WTC11 (cell line): ENCODE measurements around the gene STH. TPM values are rescaled to one million over a fixed set of nuclear protein-coding genes. Genes with fewer than 3 reads are reported as not detected.

Experiments used
- ATAC-seq: fragments of 200-7000 bp; cut with Tn5 transposase; 2 replicates; pipeline ENCODE4 v1.10.0; 2021; ENCODE audit warnings: mild to moderate bottlenecking, moderate library complexity
- CTCF ChIA-PET: fragments of 300-600 bp; sonication (Branson Sonifier 250); formaldehyde crosslinking; loops from one replicate; lab custom pipeline; 2021; ENCODE audit warnings: antibody characterized with exemption; lab: Charles Lee
- POLR2A ChIA-PET: fragments of 350-600 bp; sonication (Branson Sonifier 250); formaldehyde crosslinking; loops from one replicate; lab custom pipeline; 2021; ENCODE audit warnings: antibody characterized with exemption; lab: Charles Lee
- DNase-seq: peaks from one replicate; pipeline ENCODE4 v3.0.0; 2021; ENCODE audit warnings: low spot score
- H3K27ac Mint-ChIP-seq: 2 replicates; pipeline ENCODE4 v1.8.0; 2021; ENCODE audit warnings: mixed read lengths
- H3K27me3 Mint-ChIP-seq: 2 replicates; pipeline ENCODE4 v1.8.0; 2021; ENCODE audit warnings: low read depth, mild to moderate bottlenecking, moderate library complexity, mixed read lengths
- H3K36me3 Mint-ChIP-seq: 2 replicates; pipeline ENCODE4 v1.8.0; 2021; ENCODE audit warnings: mixed read lengths
- H3K4me1 Mint-ChIP-seq: 2 replicates; pipeline ENCODE4 v1.8.0; 2022; ENCODE audit warnings: mixed read lengths
- H3K4me3 Mint-ChIP-seq: 2 replicates; pipeline ENCODE4 v1.8.0; 2021; ENCODE audit warnings: mild to moderate bottlenecking, moderate library complexity, mixed read lengths
- H3K9me3 Mint-ChIP-seq: 2 replicates; pipeline ENCODE4 v1.8.0; 2021; ENCODE audit warnings: mixed read lengths
- ATF6 ChIP-seq: sonication (generic); formaldehyde crosslinking; IDR thresholded peaks from 2 replicates; pipeline ENCODE4 v1.8.1; 2023; ENCODE audit warnings: mild to moderate bottlenecking, missing genetic modification reagents
- CREB1 ChIP-seq: sonication (generic); formaldehyde crosslinking; IDR thresholded peaks from 2 replicates; pipeline ENCODE4 v1.8.0; 2023; ENCODE audit warnings: mild to moderate bottlenecking, missing genetic modification reagents
- EMX1 ChIP-seq: fragments of 250-450 bp; sonication (Bioruptor Pico); IDR thresholded peaks from 2 replicates; pipeline ENCODE4 v1.8.0; 2021; ENCODE audit warnings: mild to moderate bottlenecking
- ETV6 ChIP-seq: sonication (generic); formaldehyde crosslinking; IDR thresholded peaks from 2 replicates; pipeline ENCODE4 v1.8.1; 2022; ENCODE audit warnings: mild to moderate bottlenecking, missing genetic modification reagents
- FOXP1 ChIP-seq: sonication (generic); formaldehyde crosslinking; IDR thresholded peaks from 2 replicates; pipeline ENCODE4 v1.8.0; 2022; ENCODE audit warnings: missing genetic modification reagents, mild to moderate bottlenecking, moderate library complexity, borderline replicate concordance
- HMGA2 ChIP-seq: fragments of 250-450 bp; sonication (Bioruptor Pico); IDR thresholded peaks from 2 replicates; pipeline ENCODE4 v1.4.0; 2021; ENCODE audit warnings: mild to moderate bottlenecking, moderate library complexity
- MXD4 ChIP-seq: fragments of 250-450 bp; sonication (Bioruptor Pico); IDR thresholded peaks from 2 replicates; pipeline ENCODE4 v1.8.0; 2021; ENCODE audit warnings: mild to moderate bottlenecking, moderate library complexity, borderline replicate concordance
- NFE2L1 ChIP-seq: sonication (generic); formaldehyde crosslinking; IDR thresholded peaks from 2 replicates; pipeline ENCODE4 v1.8.1; 2023; ENCODE audit warnings: missing genetic modification reagents
- NFYB ChIP-seq: sonication (generic); formaldehyde crosslinking; conservative IDR thresholded peaks from 2 replicates; pipeline ENCODE4 v1.8.0; 2022; ENCODE audit warnings: low read depth, missing genetic modification reagents
- OVOL2 ChIP-seq: fragments of 250-450 bp; sonication (Bioruptor Pico); IDR thresholded peaks from 2 replicates; pipeline ENCODE4 v1.9.0; 2021; ENCODE audit warnings: mild to moderate bottlenecking, borderline replicate concordance
- SMAD3 ChIP-seq: sonication (generic); formaldehyde crosslinking; IDR thresholded peaks from 2 replicates; pipeline ENCODE4 v1.8.0; 2022; ENCODE audit warnings: missing genetic modification reagents, mild to moderate bottlenecking, borderline replicate concordance
- SOX15 ChIP-seq: fragments of 250-450 bp; sonication (Bioruptor Pico); IDR thresholded peaks from 2 replicates; pipeline ENCODE4 v1.9.0; 2021; ENCODE audit warnings: mild to moderate bottlenecking
- TCF7 ChIP-seq: sonication (generic); formaldehyde crosslinking; IDR thresholded peaks from 2 replicates; pipeline ENCODE4 v1.8.0; 2022; ENCODE audit warnings: mild to moderate bottlenecking, low read depth, missing genetic modification reagents, moderate library complexity
- TP53 ChIP-seq: sonication (generic); formaldehyde crosslinking; IDR thresholded peaks from 2 replicates; pipeline ENCODE4 v1.8.1; 2023; ENCODE audit warnings: mild to moderate bottlenecking, missing genetic modification reagents
- ZMAT4 ChIP-seq: fragments of 250-450 bp; sonication (Bioruptor Pico); IDR thresholded peaks from 2 replicates; pipeline ENCODE4 v1.9.0; 2021; ENCODE audit warnings: mild to moderate bottlenecking
- ZNF219 ChIP-seq: sonication (generic); formaldehyde crosslinking; IDR thresholded peaks from 2 replicates; pipeline ENCODE4 v1.8.0; 2023; ENCODE audit warnings: missing genetic modification reagents, mild to moderate bottlenecking, borderline replicate concordance
- ZNF232 ChIP-seq: sonication (generic); formaldehyde crosslinking; IDR thresholded peaks from 2 replicates; pipeline ENCODE4 v1.8.0; 2022; ENCODE audit warnings: mild to moderate bottlenecking, missing genetic modification reagents
- ZNF317 ChIP-seq: sonication (generic); formaldehyde crosslinking; IDR thresholded peaks from 2 replicates; pipeline ENCODE4 v1.8.1; 2023; ENCODE audit warnings: low read depth, mild to moderate bottlenecking, moderate library complexity, missing genetic modification reagents, borderline replicate concordance
- ZNF416 ChIP-seq: fragments of 250-450 bp; sonication (Bioruptor Pico); IDR thresholded peaks from 2 replicates; pipeline ENCODE4 v1.9.0; 2021; ENCODE audit warnings: mild to moderate bottlenecking, inconsistent platforms
- ZNF423 ChIP-seq: fragments of 250-450 bp; sonication (Bioruptor Pico); IDR thresholded peaks from 2 replicates; pipeline ENCODE4 v2.1.2; 2022; ENCODE audit warnings: mild to moderate bottlenecking, moderate library complexity
- total RNA-seq: library from RNA; stranded (reverse); gene quantifications from 3 replicates; pipeline ENCODE4 v1.2.3, GENCODE V29; 2021
- TF ChIP-seq, protein P1 (sequence below): fragments of 250-450 bp; sonication (Bioruptor Pico); IDR thresholded peaks from 2 replicates; pipeline ENCODE4 v2.1.2; 2022; ENCODE audit warnings: mild to moderate bottlenecking, moderate library complexity
- TF ChIP-seq, protein P2 (sequence below): sonication (generic); formaldehyde crosslinking; IDR thresholded peaks from 2 replicates; pipeline ENCODE4 v1.8.1; 2022; ENCODE audit warnings: low read depth, missing genetic modification reagents, borderline replicate concordance
- TF ChIP-seq, protein P3 (sequence below): sonication (generic); formaldehyde crosslinking; conservative IDR thresholded peaks from 2 replicates; pipeline ENCODE4 v1.8.1; 2022; ENCODE audit warnings: mild to moderate bottlenecking, missing genetic modification reagents
- TF ChIP-seq, protein P4 (sequence below): sonication (generic); formaldehyde crosslinking; IDR thresholded peaks from 2 replicates; pipeline ENCODE4 v1.8.0; 2022; ENCODE audit warnings: missing genetic modification reagents
- TF ChIP-seq, protein P5 (sequence below): fragments of 200-600 bp; IDR thresholded peaks from 2 replicates; pipeline ENCODE4 v1.8.0; 2022; ENCODE audit warnings: antibody characterized with exemption

STH gene
- total RNA-seq, 1 experiment from 2014 or later, result not detected

DNA sequence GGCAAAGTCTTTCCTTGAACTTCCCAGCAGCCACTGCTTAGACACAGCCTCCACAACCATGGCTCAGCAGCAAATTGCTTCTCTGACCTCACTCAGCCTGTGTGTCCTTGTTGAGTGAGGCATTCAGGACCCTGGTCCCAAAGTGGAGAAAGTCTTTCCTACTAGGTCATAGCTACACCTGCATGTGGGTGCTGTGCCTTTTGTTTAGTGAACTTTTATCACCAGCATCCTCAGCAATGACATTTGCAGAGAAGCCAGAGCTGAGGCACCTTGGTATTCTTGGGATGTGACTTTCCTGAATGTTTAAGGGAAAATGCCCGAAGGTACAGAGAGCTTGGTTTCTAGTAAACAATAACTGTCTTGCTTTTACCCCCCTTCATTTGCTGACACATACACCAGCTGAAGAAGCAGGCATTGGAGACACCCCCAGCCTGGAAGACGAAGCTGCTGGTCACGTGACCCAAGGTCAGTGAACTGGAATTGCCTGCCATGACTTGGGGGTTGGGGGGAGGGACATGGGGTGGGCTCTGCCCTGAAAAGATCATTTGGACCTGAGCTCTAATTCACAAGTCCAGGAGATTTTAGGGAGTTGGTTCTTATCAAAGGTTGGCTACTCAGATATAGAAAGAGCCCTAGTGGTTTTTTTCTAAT, 20.9 kb upstream of the STH start:
- TF ChIP-seq ZNF219, result no peak
- no peak for TF ChIP-seq MXD4 (CRISPR knock-in tag)
- TF ChIP-seq NFYB, result no peak
- TF ChIP-seq ZNF317, result no peak
- TF ChIP-seq EMX1 (CRISPR knock-in tag), result no peak
- TF ChIP-seq, protein P1, sequence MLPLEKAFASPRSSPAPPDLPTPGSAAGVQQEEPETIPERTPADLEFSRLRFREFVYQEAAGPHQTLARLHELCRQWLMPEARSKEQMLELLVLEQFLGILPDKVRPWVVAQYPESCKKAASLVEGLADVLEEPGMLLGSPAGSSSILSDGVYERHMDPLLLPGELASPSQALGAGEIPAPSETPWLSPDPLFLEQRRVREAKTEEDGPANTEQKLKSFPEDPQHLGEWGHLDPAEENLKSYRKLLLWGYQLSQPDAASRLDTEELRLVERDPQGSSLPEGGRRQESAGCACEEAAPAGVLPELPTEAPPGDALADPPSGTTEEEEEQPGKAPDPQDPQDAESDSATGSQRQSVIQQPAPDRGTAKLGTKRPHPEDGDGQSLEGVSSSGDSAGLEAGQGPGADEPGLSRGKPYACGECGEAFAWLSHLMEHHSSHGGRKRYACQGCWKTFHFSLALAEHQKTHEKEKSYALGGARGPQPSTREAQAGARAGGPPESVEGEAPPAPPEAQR (CRISPR knock-in tag), result no peak
- TF ChIP-seq HMGA2, result no peak
- no peak for TF ChIP-seq OVOL2 (CRISPR knock-in tag)
- TF ChIP-seq TP53, result no peak
- TF ChIP-seq ZNF232 (CRISPR knock-in tag), result no peak
- TF ChIP-seq ATF6 (CRISPR knock-in tag), result no peak
- no peak for TF ChIP-seq ZNF416 (CRISPR knock-in tag)
- TF ChIP-seq ETV6 (CRISPR knock-in tag), result no peak
- no peak for TF ChIP-seq SMAD3 (CRISPR knock-in tag)
- TF ChIP-seq, protein P2, sequence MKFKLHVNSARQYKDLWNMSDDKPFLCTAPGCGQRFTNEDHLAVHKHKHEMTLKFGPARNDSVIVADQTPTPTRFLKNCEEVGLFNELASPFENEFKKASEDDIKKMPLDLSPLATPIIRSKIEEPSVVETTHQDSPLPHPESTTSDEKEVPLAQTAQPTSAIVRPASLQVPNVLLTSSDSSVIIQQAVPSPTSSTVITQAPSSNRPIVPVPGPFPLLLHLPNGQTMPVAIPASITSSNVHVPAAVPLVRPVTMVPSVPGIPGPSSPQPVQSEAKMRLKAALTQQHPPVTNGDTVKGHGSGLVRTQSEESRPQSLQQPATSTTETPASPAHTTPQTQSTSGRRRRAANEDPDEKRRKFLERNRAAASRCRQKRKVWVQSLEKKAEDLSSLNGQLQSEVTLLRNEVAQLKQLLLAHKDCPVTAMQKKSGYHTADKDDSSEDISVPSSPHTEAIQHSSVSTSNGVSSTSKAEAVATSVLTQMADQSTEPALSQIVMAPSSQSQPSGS (CRISPR knock-in tag), result no peak
- no peak for TF ChIP-seq NFE2L1 (CRISPR knock-in tag)
- no peak for TF ChIP-seq FOXP1 (CRISPR knock-in tag)
- TF ChIP-seq, all 79 proteins: peak for 0
- Mint-ChIP-seq H3K4me3 (no peak overlapping the region), H3K27me3 (no peaks in the 10 kb centered on the region), H3K4me1 (no peaks in the 10 kb centered on the region), H3K9me3 (no peaks in the 10 kb centered on the region), H3K36me3 (no peaks in the 10 kb centered on the region), H3K27ac (no peak overlapping the region)
- DNase-seq, result no peak
- POLR2A ChIA-PET, result no interaction called here
- ATAC-seq, result no peak
- CTCF ChIA-PET, result no interaction called here

- CTCF ChIA-PET, result interaction anchor here (0.8 to 2.1 kb wide), 2 partner anchors 8 to 11 kb away, joined by 3 to 14 read pairs; no protein-coding TSS in a partner anchor
- no peak for ATAC-seq
- no peaks in the 10 kb centered on the region for H3K9me3 Mint-ChIP-seq
- no peak for DNase-seq
- no peaks in the 10 kb centered on the region for H3K27me3 Mint-ChIP-seq
- H3K4me1 Mint-ChIP-seq, result 0 out of 2 replicates have a peak, but pooled peaks cover 2% of the 10 kb centered on the region
- no peak overlapping the region for H3K4me3 Mint-ChIP-seq
- no peaks in the 10 kb centered on the region for H3K36me3 Mint-ChIP-seq
- POLR2A ChIA-PET, result no interaction called here
- H3K27ac Mint-ChIP-seq, result no peak overlapping the region
- no peak for TF ChIP-seq CREB1
- TF ChIP-seq SOX15 (CRISPR knock-in tag), result no peak
- TF ChIP-seq, protein P3, sequence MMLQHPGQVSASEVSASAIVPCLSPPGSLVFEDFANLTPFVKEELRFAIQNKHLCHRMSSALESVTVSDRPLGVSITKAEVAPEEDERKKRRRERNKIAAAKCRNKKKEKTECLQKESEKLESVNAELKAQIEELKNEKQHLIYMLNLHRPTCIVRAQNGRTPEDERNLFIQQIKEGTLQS (CRISPR knock-in tag), result no peak
- TF ChIP-seq TCF7 (CRISPR knock-in tag), result no peak
- TF ChIP-seq ZMAT4 (CRISPR knock-in tag), result no peak
- TF ChIP-seq ZNF232 (CRISPR knock-in tag), result no peak
- TF ChIP-seq ZNF423 (CRISPR knock-in tag), result no peak
- TF ChIP-seq FOXP1 (CRISPR knock-in tag), result no peak
- TF ChIP-seq, protein P4, sequence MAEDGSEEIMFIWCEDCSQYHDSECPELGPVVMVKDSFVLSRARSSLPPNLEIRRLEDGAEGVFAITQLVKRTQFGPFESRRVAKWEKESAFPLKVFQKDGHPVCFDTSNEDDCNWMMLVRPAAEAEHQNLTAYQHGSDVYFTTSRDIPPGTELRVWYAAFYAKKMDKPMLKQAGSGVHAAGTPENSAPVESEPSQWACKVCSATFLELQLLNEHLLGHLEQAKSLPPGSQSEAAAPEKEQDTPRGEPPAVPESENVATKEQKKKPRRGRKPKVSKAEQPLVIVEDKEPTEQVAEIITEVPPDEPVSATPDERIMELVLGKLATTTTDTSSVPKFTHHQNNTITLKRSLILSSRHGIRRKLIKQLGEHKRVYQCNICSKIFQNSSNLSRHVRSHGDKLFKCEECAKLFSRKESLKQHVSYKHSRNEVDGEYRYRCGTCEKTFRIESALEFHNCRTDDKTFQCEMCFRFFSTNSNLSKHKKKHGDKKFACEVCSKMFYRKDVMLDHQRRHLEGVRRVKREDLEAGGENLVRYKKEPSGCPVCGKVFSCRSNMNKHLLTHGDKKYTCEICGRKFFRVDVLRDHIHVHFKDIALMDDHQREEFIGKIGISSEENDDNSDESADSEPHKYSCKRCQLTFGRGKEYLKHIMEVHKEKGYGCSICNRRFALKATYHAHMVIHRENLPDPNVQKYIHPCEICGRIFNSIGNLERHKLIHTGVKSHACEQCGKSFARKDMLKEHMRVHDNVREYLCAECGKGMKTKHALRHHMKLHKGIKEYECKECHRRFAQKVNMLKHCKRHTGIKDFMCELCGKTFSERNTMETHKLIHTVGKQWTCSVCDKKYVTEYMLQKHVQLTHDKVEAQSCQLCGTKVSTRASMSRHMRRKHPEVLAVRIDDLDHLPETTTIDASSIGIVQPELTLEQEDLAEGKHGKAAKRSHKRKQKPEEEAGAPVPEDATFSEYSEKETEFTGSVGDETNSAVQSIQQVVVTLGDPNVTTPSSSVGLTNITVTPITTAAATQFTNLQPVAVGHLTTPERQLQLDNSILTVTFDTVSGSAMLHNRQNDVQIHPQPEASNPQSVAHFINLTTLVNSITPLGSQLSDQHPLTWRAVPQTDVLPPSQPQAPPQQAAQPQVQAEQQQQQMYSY, result no peak
- TF ChIP-seq, protein P5, sequence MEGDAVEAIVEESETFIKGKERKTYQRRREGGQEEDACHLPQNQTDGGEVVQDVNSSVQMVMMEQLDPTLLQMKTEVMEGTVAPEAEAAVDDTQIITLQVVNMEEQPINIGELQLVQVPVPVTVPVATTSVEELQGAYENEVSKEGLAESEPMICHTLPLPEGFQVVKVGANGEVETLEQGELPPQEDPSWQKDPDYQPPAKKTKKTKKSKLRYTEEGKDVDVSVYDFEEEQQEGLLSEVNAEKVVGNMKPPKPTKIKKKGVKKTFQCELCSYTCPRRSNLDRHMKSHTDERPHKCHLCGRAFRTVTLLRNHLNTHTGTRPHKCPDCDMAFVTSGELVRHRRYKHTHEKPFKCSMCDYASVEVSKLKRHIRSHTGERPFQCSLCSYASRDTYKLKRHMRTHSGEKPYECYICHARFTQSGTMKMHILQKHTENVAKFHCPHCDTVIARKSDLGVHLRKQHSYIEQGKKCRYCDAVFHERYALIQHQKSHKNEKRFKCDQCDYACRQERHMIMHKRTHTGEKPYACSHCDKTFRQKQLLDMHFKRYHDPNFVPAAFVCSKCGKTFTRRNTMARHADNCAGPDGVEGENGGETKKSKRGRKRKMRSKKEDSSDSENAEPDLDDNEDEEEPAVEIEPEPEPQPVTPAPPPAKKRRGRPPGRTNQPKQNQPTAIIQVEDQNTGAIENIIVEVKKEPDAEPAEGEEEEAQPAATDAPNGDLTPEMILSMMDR, result no peak
These were observed 19.9 kb upstream of the STH start for GRCh38 chr17:45979137-45979536.
